Activated CD4-positive, CD25-positive, alpha-beta regulatory T cell treated with anti-CD3 and anti-CD28 coated beads, Interleukin-2, amount 50 U/mL, for 16 hours (primary cell): ENCODE results near the gene DOC2B.
"Not testable (repeated sequence)": the region's sequence is repeated elsewhere in the genome, so short reads cannot be mapped to it uniquely, and the experiment has no call there.

Source experiments
- DNase-seq: peaks from one replicate; pipeline ENCODE4 v3.0.0-alpha.2; 2020; ENCODE audit warnings: low read depth, low spot score

The DOC2B gene

DNA sequence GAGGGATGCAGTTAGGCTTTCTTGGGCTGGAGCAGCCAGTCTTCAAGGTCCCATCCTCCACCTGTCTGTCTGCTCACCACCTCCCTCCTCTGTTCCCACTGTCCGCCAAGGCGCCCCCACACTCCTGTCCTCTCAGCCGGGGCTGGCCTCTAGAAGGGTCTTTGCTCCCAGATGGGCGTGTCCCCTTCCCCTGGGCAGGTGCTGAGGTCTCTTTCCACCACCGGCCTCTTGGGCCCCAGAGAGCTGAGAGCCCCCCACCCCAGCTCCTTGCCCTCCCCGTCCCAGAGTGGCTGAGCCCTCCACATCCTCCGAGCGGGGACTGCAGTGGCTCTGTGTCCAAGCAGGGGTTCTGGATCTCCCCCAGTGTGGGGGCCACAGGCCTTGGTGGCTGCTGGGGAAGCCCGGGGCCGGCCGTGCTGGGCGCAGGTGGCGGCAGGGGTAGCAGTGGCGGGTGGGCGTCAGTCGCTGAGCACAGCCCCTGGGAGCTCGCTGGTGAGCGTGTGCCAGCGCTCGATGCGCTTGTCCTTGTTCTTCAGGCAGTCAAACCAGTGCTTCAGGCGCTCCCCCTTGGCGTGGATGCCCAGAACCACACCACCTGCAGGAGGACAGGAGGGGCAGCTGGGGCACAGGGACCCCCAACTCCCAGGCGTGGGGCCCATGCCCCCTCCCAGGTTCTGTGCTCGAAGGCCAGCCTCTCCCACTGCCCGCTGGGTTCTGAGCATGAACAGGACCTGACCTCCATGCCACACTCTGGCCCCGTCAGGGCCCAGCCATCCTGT, 34.3 kb downstream of the DOC2B start:
- no peak for DNase-seq

- no peak for DNase-seq
These were observed 34.9 kb downstream of the DOC2B start for GRCh38 chr17:146546-146945.

GRCh38 chr17:145671-146541, 35.5 kb downstream of the DOC2B start:
- no peak for DNase-seq

DNA sequence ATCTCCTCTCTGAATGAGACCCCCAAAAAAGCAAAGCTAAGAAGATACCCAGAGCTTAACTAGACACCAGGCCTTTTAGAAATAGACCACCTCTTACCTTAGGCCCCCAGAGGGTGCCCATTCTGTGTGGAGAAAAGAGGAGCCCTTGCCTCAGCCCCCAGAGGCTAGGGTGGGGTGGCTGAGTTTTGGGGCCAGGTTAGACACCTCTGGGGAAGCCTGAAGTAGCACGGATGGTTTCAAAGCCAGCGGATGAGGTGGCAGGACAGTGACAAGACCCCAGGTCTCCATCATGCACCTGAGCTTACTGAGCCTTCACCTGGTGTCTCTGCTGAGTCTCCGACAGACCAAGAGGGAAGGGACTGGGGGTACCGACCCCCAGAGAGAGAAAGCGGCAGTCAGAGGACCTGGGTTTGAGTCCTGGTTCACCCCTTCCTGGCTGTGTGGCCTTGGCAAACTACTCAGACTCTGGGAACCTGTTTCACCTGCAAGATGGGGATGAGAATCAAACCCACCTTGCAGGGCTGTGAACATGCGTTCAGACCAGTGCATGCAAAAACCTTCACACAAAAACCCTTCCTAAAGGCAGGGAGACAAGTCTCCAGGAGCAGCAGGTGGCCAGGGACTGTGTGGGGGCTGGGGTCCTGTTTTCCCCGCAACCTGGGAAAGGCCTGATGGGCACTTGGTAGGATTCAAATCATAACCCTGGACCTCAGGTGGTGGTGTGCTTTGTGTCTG, 36.3 kb downstream of the DOC2B start:
- no peak for DNase-seq

GRCh38 chr17:143785-144281, 37.6 kb downstream of the DOC2B start:
- DNase-seq, result peak; percentile 65

DNA sequence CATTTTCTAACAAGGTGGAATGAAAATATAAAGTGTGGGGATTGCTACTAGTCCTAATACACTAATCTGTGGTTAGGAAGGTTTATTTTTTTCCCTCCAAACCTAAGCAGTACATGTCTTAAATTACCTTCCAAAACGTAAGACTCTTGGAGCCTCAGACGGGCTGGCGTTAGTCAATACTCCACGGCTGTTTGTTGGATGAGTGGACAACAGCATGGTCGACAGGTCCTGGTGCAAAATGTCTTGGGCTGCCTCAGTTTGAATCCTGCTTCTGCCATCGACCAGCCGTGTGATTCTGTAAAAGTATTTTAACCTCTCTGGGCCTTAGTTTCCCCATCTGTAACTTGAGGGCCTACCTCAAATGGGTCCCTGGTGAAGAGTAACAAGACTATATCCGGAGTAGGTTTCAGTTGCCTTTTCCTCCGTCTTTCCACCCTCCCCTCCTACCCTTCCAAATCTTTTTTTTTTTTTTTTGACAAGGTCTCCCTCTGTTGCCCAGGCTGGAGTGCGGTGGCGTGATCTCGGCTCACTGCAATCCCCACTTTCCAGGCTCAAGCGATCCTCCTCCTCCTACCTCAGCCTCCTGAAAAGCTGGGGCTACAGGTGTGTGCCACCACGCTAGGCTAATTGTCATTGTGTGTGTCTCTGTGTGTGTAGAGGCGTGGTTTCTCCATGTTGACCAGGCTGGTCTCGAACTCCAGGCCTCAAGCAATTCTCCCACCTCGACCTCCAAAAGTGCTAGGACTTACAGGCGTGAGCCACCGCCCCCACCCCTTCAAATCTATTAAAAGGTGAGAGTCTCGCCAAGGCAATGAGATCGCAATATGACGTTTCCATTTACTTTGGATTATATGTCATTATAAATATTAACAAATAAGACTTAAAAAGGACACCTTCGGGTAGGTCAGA, 38.3 kb downstream of the DOC2B start:
- DNase-seq, result no peak

DNA sequence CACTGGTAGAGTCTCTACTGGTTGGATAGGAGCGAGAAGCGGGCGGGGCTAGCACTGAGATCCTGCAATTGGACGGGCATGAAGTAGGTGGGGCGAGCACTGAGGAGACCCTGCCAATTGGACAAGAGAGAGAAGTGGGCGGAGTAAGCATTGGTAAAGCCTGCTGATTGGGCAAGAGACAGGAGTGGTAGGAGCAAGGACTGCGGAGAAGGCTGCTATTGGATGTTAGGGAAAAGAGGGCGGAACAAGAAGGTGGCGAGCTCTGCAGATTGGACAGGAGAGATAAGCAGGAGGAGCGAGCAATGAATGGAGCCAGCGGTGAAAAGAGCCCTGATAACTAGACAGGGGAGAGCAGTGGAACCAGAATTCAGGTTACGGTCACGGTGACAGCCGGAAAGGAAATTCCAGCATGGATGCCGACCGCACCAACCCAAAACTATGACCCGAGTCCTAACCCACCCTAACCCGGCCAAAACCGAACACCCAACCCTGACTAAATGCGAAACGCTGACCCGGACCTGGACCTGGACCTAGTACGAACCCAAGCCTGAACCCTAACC, 39.3 kb downstream of the DOC2B start:
- DNase-seq, result no peak

DNA sequence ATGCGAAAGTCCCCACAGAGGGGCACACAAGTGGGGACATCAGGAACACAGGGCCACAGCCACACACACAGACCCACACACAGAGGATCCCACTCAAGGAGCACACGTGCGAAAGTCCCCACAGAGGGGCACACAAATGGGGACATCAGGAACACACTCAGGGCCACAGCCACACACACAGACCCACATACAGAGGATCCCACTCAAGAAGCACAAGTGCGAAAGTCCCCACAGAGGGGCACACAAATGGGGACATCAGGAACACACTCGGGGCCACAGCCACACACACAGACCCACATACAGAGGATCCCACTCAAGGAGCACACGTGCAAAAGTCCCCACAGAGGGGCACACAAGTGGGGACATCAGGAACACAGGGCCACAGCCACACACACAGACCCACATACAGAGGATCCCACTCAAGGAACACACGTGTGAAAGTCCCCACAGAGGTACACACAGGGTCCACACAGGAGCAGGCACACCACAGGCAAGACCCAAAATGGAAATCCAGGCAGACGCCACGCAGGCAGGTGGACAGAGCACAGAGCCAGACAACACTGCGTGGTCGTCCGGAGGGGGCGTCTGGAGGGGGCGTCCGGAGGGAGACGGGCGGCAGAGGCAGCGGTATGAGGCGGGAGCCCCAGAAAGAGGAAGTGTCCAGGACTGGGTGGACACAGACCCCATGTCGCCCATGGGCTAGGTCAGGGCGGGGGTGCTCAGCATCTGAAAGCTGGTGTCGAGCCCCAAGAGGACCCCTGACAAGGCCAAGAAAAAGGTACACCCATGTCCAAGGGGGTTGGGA, 41.8 kb downstream of the DOC2B start:
- DNase-seq, result not testable (repeated sequence)

DNA sequence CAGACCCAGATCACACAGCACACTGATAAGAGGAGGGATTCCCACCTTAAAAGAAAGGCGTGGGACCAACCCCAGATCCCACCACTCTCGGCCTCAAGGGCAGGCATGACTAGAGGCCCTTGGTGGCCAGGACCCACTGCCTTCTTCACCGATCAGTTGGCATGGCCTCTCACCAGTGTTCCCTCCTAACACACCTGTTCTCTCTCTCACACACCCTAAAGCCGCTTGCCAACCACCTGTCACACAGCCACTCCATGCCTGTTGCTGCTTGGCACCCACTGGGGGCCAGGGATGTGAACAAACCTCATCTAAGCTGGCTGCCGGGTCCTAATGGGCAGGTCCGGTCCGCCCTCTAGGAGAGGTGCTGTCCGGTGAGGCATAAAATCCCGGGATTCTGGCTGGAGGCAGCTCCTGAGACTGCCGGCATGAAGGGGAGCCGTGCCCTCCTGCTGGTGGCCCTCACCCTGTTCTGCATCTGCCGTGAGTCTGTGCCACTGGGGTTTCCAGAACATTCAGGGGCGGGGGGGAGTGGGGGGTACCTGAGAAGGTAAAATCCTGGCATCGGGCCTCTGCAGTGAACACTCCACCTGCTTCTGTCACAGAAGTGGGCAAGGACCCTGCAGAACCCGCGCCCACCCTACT, 44.2 kb downstream of the DOC2B start, which contains the start of gene SCGB1C2:
Gene SCGB1C2, plus strand, starts transcription at position 404 of the 642 bp plus-strand sequence. Its CDS starts 22 bp downstream, at position 426.
- DNase-seq, result not testable (repeated sequence)

- DNase-seq, result peak; percentile 57
These were observed 44.9 kb downstream of the DOC2B start for GRCh38 chr17:136531-136930.

GRCh38 chr17:135895-136294, 45.6 kb downstream of the DOC2B start:
- not testable (repeated sequence) for DNase-seq

DNA sequence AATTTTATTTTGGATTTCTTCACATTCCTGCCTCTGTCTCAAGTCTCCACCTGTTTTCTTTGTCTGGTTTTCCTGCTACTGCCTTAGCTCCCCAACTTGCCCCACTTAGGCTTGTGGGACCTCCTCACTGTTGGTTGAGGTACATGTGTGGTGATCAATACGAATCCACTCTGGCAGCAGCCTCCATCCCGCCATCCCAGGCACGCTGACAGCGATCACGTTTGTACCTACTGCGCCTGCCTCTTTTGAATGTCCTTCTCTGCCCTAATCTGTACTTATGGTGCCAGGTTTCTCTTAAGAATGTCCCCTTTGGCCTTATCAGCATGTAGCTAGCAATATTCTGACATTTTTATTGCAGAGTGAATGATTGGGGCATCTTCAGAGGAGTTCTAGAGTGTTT, 46.4 kb downstream of the DOC2B start:
- DNase-seq, result not testable (repeated sequence)

DNA sequence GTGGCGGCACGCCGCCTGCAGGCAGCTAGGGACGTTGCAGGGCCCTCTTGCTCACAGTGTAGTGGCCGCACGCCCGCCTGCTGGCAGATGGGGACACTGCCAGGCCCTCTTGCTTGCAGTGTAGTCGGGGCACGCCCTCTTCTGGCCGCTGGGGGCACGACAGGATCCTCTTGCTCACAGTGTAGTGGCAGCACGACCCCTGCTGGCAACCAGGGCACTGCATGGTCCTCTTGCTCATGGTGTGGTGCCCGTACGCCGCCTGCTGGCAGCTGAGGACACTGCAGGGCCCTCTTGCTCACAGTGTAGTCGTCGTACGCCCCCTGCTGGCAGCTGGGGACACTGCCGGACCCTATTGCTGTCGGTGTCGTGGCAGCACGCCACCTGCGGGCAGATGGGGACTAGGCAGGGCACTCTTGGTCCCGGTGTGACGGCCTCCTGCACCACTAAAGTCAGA, 47.1 kb downstream of the DOC2B start:
- DNase-seq, result not testable (repeated sequence)

- not testable (repeated sequence) for DNase-seq
These were observed 47.5 kb downstream of the DOC2B start for GRCh38 chr17:133932-134331.

DNA sequence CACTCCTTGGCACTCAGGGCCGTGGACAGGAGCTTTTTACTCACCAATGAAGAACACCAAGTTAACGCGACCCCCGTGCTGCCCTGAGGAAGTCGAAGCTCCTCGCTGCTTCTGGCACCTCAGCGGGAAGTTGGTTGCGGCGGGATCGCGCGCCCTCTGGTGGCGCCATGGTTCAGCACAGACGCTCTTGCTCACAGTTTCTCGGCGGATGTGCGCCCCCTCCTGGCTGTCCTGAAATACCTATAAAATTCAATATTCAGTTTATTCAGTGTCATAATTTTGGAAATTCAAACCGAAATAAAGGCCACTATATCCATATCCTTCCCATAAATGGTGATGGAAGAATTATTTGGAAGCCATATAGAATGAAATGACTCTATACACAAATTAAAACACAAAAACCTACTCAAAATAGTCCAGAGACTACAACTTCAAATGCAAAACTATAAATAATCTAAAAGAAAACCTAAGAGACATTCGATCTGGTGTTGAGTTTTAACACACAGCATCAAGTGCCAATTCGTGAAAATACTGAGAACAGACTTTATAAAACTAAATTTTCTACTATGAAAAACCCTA, 63.0 kb downstream of the DOC2B start:
- DNase-seq, result not testable (repeated sequence)

DNA sequence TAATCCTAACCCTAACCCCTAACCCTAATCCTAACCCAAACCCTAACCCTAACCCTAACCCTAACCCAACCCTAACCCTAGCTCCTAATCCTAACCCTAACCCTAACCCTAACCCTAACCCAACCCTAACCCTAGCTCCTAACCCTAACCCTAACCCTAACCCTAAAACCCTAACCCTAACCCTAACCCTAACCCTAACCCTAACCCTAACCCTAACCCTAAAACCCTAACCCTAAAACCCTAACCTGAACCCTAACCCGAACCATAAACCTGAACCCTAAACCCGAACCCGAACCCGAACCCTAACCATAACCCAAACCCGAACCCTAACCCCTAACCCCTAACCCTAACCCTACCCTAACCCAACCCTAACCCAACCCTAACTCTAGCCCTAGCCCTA, 68.3 kb downstream of the DOC2B start:
- DNase-seq, result not testable (repeated sequence)
